GM18951 (cell line): Measurements from ENCODE around the gene BET1.

Experiments
- POLR2A ChIP-seq: IDR thresholded peaks from 4 replicates; pipeline ENCODE4 v1.6.1; 2011; ENCODE audit warnings: mild to moderate bottlenecking; ENCODE audit not compliant: insufficient read length, insufficient read depth; ENCODE audit errors: extremely low read depth
- in situ Hi-C: fragments of 300-500 bp; cut with MboI; formaldehyde crosslinking; loops from one replicate; pipeline ENCODE4 v1.12.0; 2022; ENCODE audit warnings: low sequenced_read_pairs, mixed read lengths, inconsistent platforms; ENCODE audit not compliant: unreplicated experiment

BET1 gene, protein sequence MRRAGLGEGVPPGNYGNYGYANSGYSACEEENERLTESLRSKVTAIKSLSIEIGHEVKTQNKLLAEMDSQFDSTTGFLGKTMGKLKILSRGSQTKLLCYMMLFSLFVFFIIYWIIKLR

GRCh38 chr7:94004024-94004951 lies at the start of gene BET1:
Gene BET1 (minus strand): TSS chr7:94004355. CDS start chr7:94004216, 139 bp downstream.
- in situ Hi-C loops = no loop called here
- TF ChIP-seq POLR2A = peak; percentile 76

GRCh38 chr7:94053532-94053931 lies 49.4 kb upstream of the BET1 start:
- no peak for TF ChIP-seq POLR2A
- in situ Hi-C loops = no loop called here

DNA sequence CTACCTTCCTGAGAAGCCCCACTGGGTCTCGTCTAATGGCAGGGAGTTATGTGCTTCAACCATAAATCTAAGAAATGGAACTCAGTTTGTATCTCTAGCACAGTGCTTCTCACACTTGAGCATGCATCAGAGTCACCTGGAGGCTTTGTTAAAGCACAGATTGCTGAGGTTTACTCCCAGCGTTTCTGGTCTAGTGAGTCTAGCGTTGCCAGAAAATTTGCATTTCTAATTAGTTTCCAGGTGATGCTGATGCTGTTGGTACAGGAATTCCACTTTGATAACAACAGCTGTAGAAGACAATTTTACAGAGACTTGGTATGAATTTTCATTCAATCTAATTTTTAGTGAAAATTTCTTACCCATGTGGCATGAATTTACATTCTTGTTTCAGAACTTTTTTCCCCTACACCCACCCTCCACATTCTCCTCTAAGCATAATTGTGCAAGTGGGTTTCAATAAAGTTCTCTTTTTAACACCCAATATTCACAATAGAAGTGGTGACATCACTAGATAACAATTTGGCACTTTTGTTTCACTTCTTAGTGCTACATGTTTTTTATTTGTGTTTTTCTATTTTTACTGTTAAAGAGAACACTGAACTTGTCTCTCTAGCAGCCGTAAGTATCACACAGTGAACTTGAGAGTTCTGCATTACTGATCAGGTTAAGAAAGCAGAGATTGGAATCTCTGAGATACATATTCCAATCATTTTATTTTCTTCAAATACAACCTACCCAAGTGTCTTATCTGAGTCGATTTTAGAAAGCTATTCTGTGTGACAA lies 48.4 kb upstream of the BET1 start:
- in situ Hi-C loops = no loop called here
- TF ChIP-seq POLR2A = no peak

DNA sequence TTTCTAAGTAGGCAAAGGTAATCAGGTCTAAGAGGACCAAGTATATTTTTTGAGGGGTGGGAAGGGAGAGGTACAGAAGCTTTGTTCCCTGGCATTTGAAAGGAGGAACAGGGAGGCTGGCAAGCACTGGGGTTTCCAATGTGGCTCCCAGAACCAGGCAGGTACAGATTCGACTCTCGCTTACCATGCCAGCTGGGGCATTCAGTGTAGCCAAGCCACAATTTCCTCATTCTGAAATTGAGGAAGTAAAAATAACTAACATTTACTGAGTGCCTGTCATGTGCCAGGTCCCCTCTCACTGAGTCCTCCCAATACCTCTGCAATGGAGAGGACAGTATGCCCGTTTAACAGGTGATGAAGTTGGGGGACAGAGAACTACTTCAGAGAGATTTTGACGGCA lies 45.9 kb upstream of the BET1 start:
- in situ Hi-C loops = no loop called here
- no peak for TF ChIP-seq POLR2A

DNA sequence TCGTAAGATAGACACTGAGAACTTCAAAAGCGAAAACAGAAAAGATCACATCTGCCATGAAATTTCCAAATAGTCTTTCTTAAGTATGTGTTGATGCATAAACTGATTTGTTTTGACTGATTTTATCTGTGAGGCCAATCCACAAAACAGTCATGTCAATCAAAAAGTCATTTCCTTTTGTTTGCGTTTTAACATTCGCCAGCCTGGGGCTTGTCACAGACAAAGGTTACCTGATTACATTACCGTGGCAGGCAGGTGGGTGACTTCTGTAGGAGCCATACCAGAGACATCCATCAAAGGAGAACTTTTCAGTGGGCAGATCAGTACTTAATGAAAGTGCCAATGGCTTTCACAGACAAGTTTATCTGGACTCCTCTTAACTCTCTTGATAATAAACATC lies 45.5 kb upstream of the BET1 start:
- no peak for TF ChIP-seq POLR2A
- in situ Hi-C loops = no loop called here

DNA sequence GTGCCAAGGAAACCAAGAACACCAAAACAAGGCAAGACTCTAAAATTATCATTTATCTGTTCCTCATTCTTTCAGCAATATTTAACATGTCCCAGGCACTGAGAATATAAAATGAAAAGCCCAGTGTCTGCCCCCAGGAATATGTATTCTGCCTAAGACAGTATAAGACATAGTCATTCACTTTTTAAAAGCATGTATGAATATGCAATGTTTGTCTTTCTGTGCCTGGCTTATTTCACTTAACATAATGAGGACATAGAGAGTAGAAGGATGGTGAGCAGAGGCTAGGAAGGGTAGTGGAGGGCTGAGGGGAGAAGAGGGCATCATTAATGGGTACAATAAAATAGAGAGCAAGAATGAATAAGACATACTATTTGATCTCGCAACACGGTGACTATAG lies 44.6 kb upstream of the BET1 start:
- in situ Hi-C loops = no loop called here
- TF ChIP-seq POLR2A = no peak

DNA sequence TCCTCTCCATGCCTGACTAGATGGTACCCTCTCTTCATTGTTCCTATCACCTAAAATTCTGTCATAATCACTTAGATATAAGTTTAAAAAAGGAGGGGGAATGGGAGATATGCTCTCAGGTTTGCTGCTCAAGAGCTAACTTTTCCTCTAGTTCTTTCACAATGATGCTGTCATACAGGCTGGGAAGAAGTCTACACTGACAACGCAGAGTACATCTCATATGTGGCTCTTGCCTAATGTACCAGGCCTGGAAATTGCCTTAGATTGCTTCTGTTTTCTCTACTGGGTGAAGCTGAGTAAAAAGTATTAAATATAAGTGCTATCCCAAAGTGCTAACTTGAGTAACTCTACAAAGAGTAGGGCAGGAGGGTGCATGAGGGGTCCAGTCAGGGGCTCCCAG lies 43.8 kb upstream of the BET1 start:
- in situ Hi-C loops = no loop called here
- TF ChIP-seq POLR2A = no peak

DNA sequence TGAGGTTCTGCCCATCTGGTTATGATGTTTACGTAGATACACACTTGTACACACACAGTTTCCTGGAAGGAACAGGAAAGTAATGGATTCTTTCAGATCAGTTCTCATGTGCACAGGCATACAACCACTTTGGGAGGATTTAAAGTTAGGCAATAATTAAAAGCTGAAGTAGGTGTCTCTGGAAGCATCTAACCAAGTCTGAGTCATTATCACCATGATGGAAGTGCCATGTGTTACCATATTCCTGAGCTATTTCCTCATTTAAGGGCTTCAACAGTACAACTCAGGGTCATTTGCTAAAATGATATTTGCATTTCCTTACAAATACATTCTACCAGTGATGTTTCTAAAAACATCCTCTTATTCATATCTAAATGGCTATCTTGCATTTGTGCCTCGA lies 41.4 kb upstream of the BET1 start:
- in situ Hi-C loops = no loop called here
- no peak for TF ChIP-seq POLR2A

- TF ChIP-seq POLR2A = no peak
- in situ Hi-C loops = no loop called here
Observed at GRCh38 chr7:94044806-94045205, 40.7 kb upstream of the BET1 start.

- TF ChIP-seq POLR2A = no peak
- in situ Hi-C loops = no loop called here
Observed at GRCh38 chr7:94043299-94043698, 39.1 kb upstream of the BET1 start.

DNA sequence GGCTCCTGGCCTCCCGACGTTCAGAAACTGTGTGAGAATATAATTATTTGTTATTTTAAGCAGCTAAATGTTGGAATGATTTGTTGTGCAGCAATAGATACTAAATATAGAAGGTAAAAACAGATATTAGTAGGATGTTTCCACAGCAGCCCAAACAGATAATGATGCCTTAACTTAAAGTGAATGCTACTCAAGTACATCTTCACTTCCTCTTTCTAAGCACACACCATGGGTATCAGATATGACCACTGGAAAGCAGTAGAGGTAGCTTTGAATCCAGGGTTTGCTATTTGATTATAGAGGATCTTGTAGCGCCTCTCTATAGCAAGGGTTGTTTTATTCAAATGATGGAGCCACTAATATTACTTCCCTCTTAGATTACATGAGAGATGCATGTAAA lies 38.2 kb upstream of the BET1 start:
- in situ Hi-C loops = no loop called here
- no peak for TF ChIP-seq POLR2A

DNA sequence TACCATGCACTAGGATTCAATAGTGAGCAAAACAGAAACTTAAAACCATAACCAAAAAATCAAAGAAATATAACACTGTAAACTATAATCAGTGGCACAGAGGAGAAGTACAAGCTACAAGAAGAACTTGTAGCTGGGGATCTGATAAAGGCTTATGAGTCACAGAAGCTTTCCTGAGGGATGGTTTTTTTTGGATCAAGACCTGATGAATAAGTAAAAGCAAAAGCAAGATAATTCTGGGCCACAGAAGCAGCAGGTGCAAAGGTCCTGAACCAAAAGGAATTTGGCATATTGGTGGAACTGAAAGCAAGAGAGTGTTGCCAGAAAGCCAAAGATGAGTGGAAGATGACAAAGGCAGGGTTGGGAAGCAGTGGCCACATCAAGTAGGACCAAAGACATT lies 37.4 kb upstream of the BET1 start:
- no peak for TF ChIP-seq POLR2A
- in situ Hi-C loops = no loop called here

GRCh38 chr7:94040254-94040653 lies 36.1 kb upstream of the BET1 start:
- in situ Hi-C loops = no loop called here
- TF ChIP-seq POLR2A = no peak
